Hematopoietic multipotent progenitor cell treated with erythropoietin and hydrocortisone succinate and interleukin-3 and kit ligand, for 4 days (in vitro differentiated cells): Measurements from ENCODE around the gene FBXO41.
A peak's percentile ranks its signal among the peaks of the same experiment; 100 is the strongest.

Experiments
- DNase-seq: peaks from one replicate; pipeline ENCODE4 v3.0.0-alpha.2; 2015

The FBXO41 gene

GRCh38 chr2:73260338-73260984 lies 23.8 kb downstream of the FBXO41 start:
- DNase-seq, result peak; percentile 78

GRCh38 chr2:73259704-73260337 lies 24.5 kb downstream of the FBXO41 start:
- no peak for DNase-seq

GRCh38 chr2:73259276-73259675 lies 25.0 kb downstream of the FBXO41 start:
- DNase-seq, result no peak

- DNase-seq, result no peak
Measured at GRCh38 chr2:73258913-73259215, 25.4 kb downstream of the FBXO41 start.

- DNase-seq, result no peak
Measured at GRCh38 chr2:73258186-73258912, 25.9 kb downstream of the FBXO41 start.

- peak; percentile 77 for DNase-seq
Measured at GRCh38 chr2:73257425-73258125, 26.7 kb downstream of the FBXO41 start.

GRCh38 chr2:73257021-73257420 lies 27.3 kb downstream of the FBXO41 start:
- no peak for DNase-seq

- no peak for DNase-seq
Measured at GRCh38 chr2:73256618-73256922, 27.7 kb downstream of the FBXO41 start.

GRCh38 chr2:73255907-73256617 lies 28.2 kb downstream of the FBXO41 start:
- DNase-seq, result no peak

GRCh38 chr2:73255007-73255644 lies 29.2 kb downstream of the FBXO41 start:
- DNase-seq, result no peak

- DNase-seq, result no peak
Measured at GRCh38 chr2:73254343-73255006, 29.8 kb downstream of the FBXO41 start.

- peak; percentile 75 for DNase-seq
Measured at GRCh38 chr2:73253901-73254300, 30.4 kb downstream of the FBXO41 start.

- DNase-seq, result no peak
Measured at GRCh38 chr2:73253400-73253799, 30.9 kb downstream of the FBXO41 start.

- DNase-seq, result peak; percentile 23
Measured at GRCh38 chr2:73252238-73253027, 31.8 kb downstream of the FBXO41 start.

GRCh38 chr2:73250872-73251846 lies 33.1 kb downstream of the FBXO41 start:
- no peak for DNase-seq

GRCh38 chr2:73249636-73250035 lies 34.6 kb downstream of the FBXO41 start:
- no peak for DNase-seq

- no peak for DNase-seq
Measured at GRCh38 chr2:73246850-73247249, 37.4 kb downstream of the FBXO41 start.

- DNase-seq, result no peak
Measured at GRCh38 chr2:73244580-73244979, 39.7 kb downstream of the FBXO41 start.

- peak; percentile 64 for DNase-seq
Measured at GRCh38 chr2:73243884-73244570, 40.3 kb downstream of the FBXO41 start.
